HCT116 (cell line): ENCODE results near the gene SLC5A10. TPM values are rescaled to one million over a fixed set of nuclear protein-coding genes. Genes with fewer than 3 reads are reported as not detected.

Experiments
- ATAC-seq: fragments of 200-7000 bp; cut with Tn5 transposase; 2 replicates; pipeline ENCODE4 v1.9.1; 2020; ENCODE audit warnings: mild to moderate bottlenecking, moderate library complexity
- BruUV-seq: library from RNA; stranded (reverse); fragments of 400-500 nt; replicated peaks from 2 replicates; lab custom pipeline; 2021; lab: Mats Ljungman, UMichigan
- CTCF ChIA-PET: fragments of 300-600 bp; sonication (Branson Sonifier 250); formaldehyde crosslinking; loops from one replicate; lab custom pipeline; 2021; ENCODE audit warnings: antibody characterized with exemption; lab: Charles Lee
- POLR2A ChIA-PET: fragments of 300-600, 350-600 bp; sonication (Branson Sonifier 250); formaldehyde crosslinking; loops from one replicate; lab custom pipeline; 2021; ENCODE audit warnings: antibody characterized with exemption; lab: Charles Lee
- RAD21 ChIA-PET, 2 experiments: fragments of 300-600 bp; sonication (Branson Sonifier 250); formaldehyde crosslinking; loops; one replicate each; lab custom pipeline; 2023; ENCODE audit warnings: low total read pairs in 2 of 2; ENCODE audit not compliant: uncharacterized antibody in 2 of 2, unreplicated experiment in 2 of 2, low non-redundant PET in 1 of 2; lab: Charles Lee
- DNase-seq: peaks from one replicate; pipeline ENCODE4 v3.0.0-alpha.2; 2010; ENCODE audit warnings: low read depth, low spot score
- H2AFZ ChIP-seq: fragments of 200-600 bp; shearing (Covaris generic), sonication (generic); 2 replicates; pipeline ENCODE4 v1.6.1; 2017; ENCODE audit warnings: low read depth, mixed run types, mixed read lengths, antibody characterized with exemption, low read length; ENCODE audit not compliant: poor library complexity, severe bottlenecking
- H3K27ac ChIP-seq: 2 replicates; pipeline ENCODE4 v1.5.1; 2012; ENCODE audit warnings: low read depth, low read length
- H3K27me3 ChIP-seq: fragments of 200-600 bp; sonication (generic); 2 replicates; pipeline ENCODE4 v1.6.1; 2016; ENCODE audit warnings: mixed run types, low read length, mixed read lengths; ENCODE audit not compliant: insufficient read depth
- H3K36me3 ChIP-seq, 2 experiments: fragments of 200-500 bp in 1 of 2; fragments of 200-600 bp in 1 of 2; sonication (Bioruptor generic) in 1 of 2; sonication (generic) in 1 of 2; 2 replicates each; pipeline versions ENCODE4 v1.5.1 to v1.6.1; 2014 to 2016; ENCODE audit warnings: low read length in 2 of 2, inconsistent platforms in 1 of 2, mixed read lengths in 1 of 2, mixed run types in 1 of 2; ENCODE audit not compliant: insufficient read depth in 2 of 2, control insufficient read depth in 1 of 2
- H3K4me1 ChIP-seq, 2 experiments: fragments of 200-600 bp in 1 of 2; sonication (generic) in 1 of 2; 2 replicates each; pipeline versions ENCODE4 v1.5.1 to v1.6.1; 2012 to 2017; ENCODE audit warnings: low read length in 2 of 2, inconsistent platforms in 1 of 2, mild to moderate bottlenecking in 1 of 2, mixed read lengths in 1 of 2, mixed run types in 1 of 2, moderate library complexity in 1 of 2; ENCODE audit not compliant: insufficient read depth in 2 of 2, control insufficient read depth in 1 of 2
- H3K4me2 ChIP-seq: fragments of 200-600 bp; sonication (generic); 2 replicates; pipeline ENCODE4 v1.6.1; 2017; ENCODE audit warnings: mixed run types, low read length, mixed read lengths
- H3K4me3 ChIP-seq, 2 experiments: fragments of 200-600 bp in 1 of 2; sonication (generic) in 1 of 2; replicated peaks in 1 of 2; 2 replicates each; pipeline ENCODE4 v1.5.1; 2011 to 2016; ENCODE audit warnings: low read length in 2 of 2, control low read depth in 1 of 2, low read depth in 1 of 2, mild to moderate bottlenecking in 1 of 2, mixed read lengths in 1 of 2, mixed run types in 1 of 2
- H3K79me2 ChIP-seq: fragments of 200-600 bp; sonication (generic); 2 replicates; pipeline ENCODE4 v1.6.1; 2017; ENCODE audit warnings: mild to moderate bottlenecking, mixed run types, low read length, moderate library complexity, mixed read lengths; ENCODE audit not compliant: insufficient read depth
- H3K9ac ChIP-seq: fragments of 200-600 bp; sonication (generic); 2 replicates; pipeline ENCODE4 v1.6.1; 2016; ENCODE audit warnings: low read length, mixed read lengths
- H3K9me2 ChIP-seq: fragments of 200-600 bp; sonication (generic), shearing (Covaris generic); 2 replicates; pipeline ENCODE4 v1.6.1; 2017; ENCODE audit warnings: mixed run types, mild to moderate bottlenecking, moderate library complexity; ENCODE audit not compliant: insufficient read depth
- H3K9me3 ChIP-seq, 2 experiments: fragments of 200-500 bp in 1 of 2; fragments of 200-600 bp in 1 of 2; sonication (Bioruptor generic) in 1 of 2; sonication (generic) in 1 of 2; 2 replicates each; pipeline ENCODE4 v1.6.1; 2014 to 2017; ENCODE audit warnings: low read length in 2 of 2, mixed read lengths in 2 of 2, inconsistent platforms in 1 of 2, low read depth in 1 of 2, mild to moderate bottlenecking in 1 of 2, mixed run types in 1 of 2, moderate library complexity in 1 of 2; ENCODE audit not compliant: control insufficient read depth in 1 of 2, insufficient read depth in 1 of 2
- H4K20me1 ChIP-seq: fragments of 200-600 bp; sonication (generic), shearing (Covaris generic); 2 replicates; pipeline ENCODE4 v1.6.1; 2017; ENCODE audit warnings: mixed run types, mild to moderate bottlenecking, moderate library complexity; ENCODE audit not compliant: insufficient read depth
- ATF3 ChIP-seq: IDR thresholded peaks from 2 replicates; pipeline ENCODE4 v1.6.1; 2012
- CBX3 ChIP-seq: IDR thresholded peaks from 2 replicates; pipeline ENCODE4 v1.6.1; 2012; ENCODE audit warnings: low read depth
- CTCF ChIP-seq, 3 experiments: fragments of 200-600 bp in 1 of 3; sonication (generic) in 1 of 3; IDR thresholded peaks in 2 of 3; conservative IDR thresholded peaks in 1 of 3; 2 replicates each; pipeline ENCODE4 v1.5.1; 2012 to 2017; ENCODE audit warnings: low read depth in 2 of 3, low read length in 2 of 3, antibody characterized with exemption in 1 of 3, borderline replicate concordance in 1 of 3, control low read depth in 1 of 3, mild to moderate bottlenecking in 1 of 3, mixed read lengths in 1 of 3, mixed run types in 1 of 3, moderate library complexity in 1 of 3; ENCODE audit not compliant: insufficient read depth in 1 of 3
- ELF1 ChIP-seq: IDR thresholded peaks from 2 replicates; pipeline ENCODE4 v1.6.1; 2012; ENCODE audit warnings: low read depth, borderline replicate concordance
- EZH2 ChIP-seq: fragments of 200-600 bp; sonication (generic); IDR thresholded peaks from 2 replicates; pipeline ENCODE4 v1.6.1; 2017; ENCODE audit warnings: antibody characterized with exemption, mixed run types
- EZH2phosphoT487 ChIP-seq: fragments of 200-600 bp; IDR thresholded peaks from 2 replicates; pipeline ENCODE4 v1.6.1; 2018; ENCODE audit warnings: antibody characterized with exemption, borderline replicate concordance
- FOSL1 ChIP-seq: IDR thresholded peaks from 2 replicates; pipeline ENCODE4 v1.6.1; 2012; ENCODE audit warnings: low read depth
- JUND ChIP-seq: IDR thresholded peaks from 2 replicates; pipeline ENCODE4 v1.6.1; 2012
- SIN3A ChIP-seq: IDR thresholded peaks from 2 replicates; pipeline ENCODE4 v1.6.1; 2012; ENCODE audit warnings: low read depth
- SRF ChIP-seq: IDR thresholded peaks from 2 replicates; pipeline ENCODE4 v1.6.1; 2012; ENCODE audit warnings: low read depth
- TCF7L2 ChIP-seq: IDR thresholded peaks from 2 replicates; pipeline ENCODE4 v1.7.0; 2011; ENCODE audit warnings: borderline replicate concordance, inconsistent platforms; ENCODE audit not compliant: insufficient read depth, insufficient read length; ENCODE audit errors: extremely low read depth
- YY1 ChIP-seq: IDR thresholded peaks from 2 replicates; pipeline ENCODE4 v1.6.1; 2011; ENCODE audit warnings: low read length, low read depth, moderate library complexity, mild to moderate bottlenecking; ENCODE audit not compliant: insufficient replicate concordance; ENCODE audit errors: extremely low read depth
- ZFX ChIP-seq: fragments of 450-650 bp; IDR thresholded peaks from 2 replicates; pipeline ENCODE4 v1.6.1; 2017
- ZNF274 ChIP-seq: fragments of 200-500 bp; sonication (Bioruptor generic); IDR thresholded peaks from 2 replicates; pipeline ENCODE4 v1.6.1; 2014; ENCODE audit warnings: mild to moderate bottlenecking, low read depth, low read length, inconsistent platforms
- intact Hi-C: fragments of 100-400 bp; cut with micrococcal nuclease; formaldehyde crosslinking; loops from 2 replicates; pipeline ENCODE4 v1.10.0; 2022
- total RNA-seq: library from RNA; stranded (reverse); gene quantifications from one replicate; pipeline ENCODE4 v1.2.1, GENCODE V29; 2021; ENCODE audit not compliant: unreplicated experiment
- TF ChIP-seq, protein P1 (sequence below): IDR thresholded peaks from 2 replicates; pipeline ENCODE4 v1.6.1; 2012; ENCODE audit warnings: low read depth
- TF ChIP-seq, protein P2 (sequence below): IDR thresholded peaks from 2 replicates; pipeline ENCODE4 v1.6.1; 2012

The SLC5A10 gene
- total RNA-seq, 1 experiment from 2014 or later, result not detected

DNA sequence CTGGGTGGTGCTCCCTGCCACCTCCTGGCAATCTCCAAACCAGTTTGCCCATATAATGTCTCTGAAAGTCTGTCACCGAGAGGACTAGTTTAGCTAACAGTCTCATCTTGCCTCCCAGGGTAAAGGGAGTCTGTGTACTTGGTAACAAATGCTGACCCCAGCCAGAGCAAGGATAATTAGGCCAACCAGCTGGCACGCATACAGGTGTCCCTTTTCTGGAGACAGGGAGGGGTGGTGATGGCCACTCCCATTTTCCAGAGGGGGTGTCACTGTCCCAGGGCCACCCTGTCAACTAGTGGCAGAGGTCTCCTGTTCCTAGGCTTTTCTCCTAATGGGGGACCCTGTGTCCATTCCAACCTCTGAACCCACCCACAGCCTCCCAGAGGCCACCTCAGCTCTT, 44.5 kb downstream of the SLC5A10 start:
- H3K79me2 ChIP-seq, result peaks cover 96% of the 10 kb centered on the region
- H3K9me2 ChIP-seq, result no peaks in the 10 kb centered on the region
- no TSS peak for BruUV-seq
- intact Hi-C loops, result no loop called here
- H3K4me2 ChIP-seq, result no peak overlapping the region
- no peak for ATAC-seq
- H3K9ac ChIP-seq, result no peak overlapping the region
- no peak overlapping the region for H3K27ac ChIP-seq
- no peaks in the 10 kb centered on the region for H3K27me3 ChIP-seq
- ChIA-PET CTCF (no interaction called here), RAD21 (no interaction called here), POLR2A (no interaction called here)
- H3K4me1 ChIP-seq, result no peaks in the 10 kb centered on the region
- no peaks in the 10 kb centered on the region; the same call in 1 of the 2 replicates for H4K20me1 ChIP-seq
- peaks cover 4 to 46% of the 10 kb centered on the region in 2 experiments; a peak in 3 of 4 replicates for H3K36me3 ChIP-seq
- peaks cover 0 to 5% of the 10 kb centered on the region in 2 experiments; a peak in 2 of 4 replicates for H3K9me3 ChIP-seq
- H3K4me3 ChIP-seq, result no peak overlapping the region
- no peak for DNase-seq
- no peak overlapping the region for H2AFZ ChIP-seq
- TF ChIP-seq, protein P1, sequence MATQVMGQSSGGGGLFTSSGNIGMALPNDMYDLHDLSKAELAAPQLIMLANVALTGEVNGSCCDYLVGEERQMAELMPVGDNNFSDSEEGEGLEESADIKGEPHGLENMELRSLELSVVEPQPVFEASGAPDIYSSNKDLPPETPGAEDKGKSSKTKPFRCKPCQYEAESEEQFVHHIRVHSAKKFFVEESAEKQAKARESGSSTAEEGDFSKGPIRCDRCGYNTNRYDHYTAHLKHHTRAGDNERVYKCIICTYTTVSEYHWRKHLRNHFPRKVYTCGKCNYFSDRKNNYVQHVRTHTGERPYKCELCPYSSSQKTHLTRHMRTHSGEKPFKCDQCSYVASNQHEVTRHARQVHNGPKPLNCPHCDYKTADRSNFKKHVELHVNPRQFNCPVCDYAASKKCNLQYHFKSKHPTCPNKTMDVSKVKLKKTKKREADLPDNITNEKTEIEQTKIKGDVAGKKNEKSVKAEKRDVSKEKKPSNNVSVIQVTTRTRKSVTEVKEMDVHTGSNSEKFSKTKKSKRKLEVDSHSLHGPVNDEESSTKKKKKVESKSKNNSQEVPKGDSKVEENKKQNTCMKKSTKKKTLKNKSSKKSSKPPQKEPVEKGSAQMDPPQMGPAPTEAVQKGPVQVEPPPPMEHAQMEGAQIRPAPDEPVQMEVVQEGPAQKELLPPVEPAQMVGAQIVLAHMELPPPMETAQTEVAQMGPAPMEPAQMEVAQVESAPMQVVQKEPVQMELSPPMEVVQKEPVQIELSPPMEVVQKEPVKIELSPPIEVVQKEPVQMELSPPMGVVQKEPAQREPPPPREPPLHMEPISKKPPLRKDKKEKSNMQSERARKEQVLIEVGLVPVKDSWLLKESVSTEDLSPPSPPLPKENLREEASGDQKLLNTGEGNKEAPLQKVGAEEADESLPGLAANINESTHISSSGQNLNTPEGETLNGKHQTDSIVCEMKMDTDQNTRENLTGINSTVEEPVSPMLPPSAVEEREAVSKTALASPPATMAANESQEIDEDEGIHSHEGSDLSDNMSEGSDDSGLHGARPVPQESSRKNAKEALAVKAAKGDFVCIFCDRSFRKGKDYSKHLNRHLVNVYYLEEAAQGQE, result no peak
- TF ChIP-seq FOSL1 (no peak), SIN3A (no peak), CBX3 (no peak), EZH2 (no peak), YY1 (no peak), CTCF (IDR thresholded peaks at IDR 0.05 in 2 of 3, conservative IDR thresholded peaks at IDR 0.05 in 1 of 3; ENCODE audit: borderline replicate concordance in 1 of 3, insufficient read depth in 1 of 3, low read depth in 2 of 3, low read length in 2 of 3) (no peak), SRF (no peak), ZFX (no peak), TCF7L2 (no peak), EZH2phosphoT487 (no peak), ATF3 (no peak), JUND (no peak), ELF1 (no peak), ZNF274 (no peak)
- TF ChIP-seq, protein P2, sequence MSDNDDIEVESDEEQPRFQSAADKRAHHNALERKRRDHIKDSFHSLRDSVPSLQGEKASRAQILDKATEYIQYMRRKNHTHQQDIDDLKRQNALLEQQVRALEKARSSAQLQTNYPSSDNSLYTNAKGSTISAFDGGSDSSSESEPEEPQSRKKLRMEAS, result no peak
- TF ChIP-seq, all 23 proteins: peak for 0
